Neural cell (in vitro differentiated cells): ENCODE data around the gene RLF. TPM values are rescaled to one million over a fixed set of nuclear protein-coding genes. Genes with fewer than 3 reads are reported as not detected.

Source experiments
- H2AFZ ChIP-seq: fragments of 200-600, 300-800 bp; sonication (generic), shearing (Covaris generic); 2 replicates; pipeline ENCODE4 v1.6.0; 2014; ENCODE audit warnings: low read depth, mild to moderate bottlenecking, antibody characterized with exemption, low read length, moderate library complexity
- H3F3A ChIP-seq: fragments of 200-600 bp; shearing (Covaris generic); 2 replicates; pipeline ENCODE4 v1.6.1; 2016; ENCODE audit warnings: mild to moderate bottlenecking, moderate library complexity, mixed read lengths, antibody characterized with exemption, low read length; ENCODE audit not compliant: insufficient read depth, poor library complexity, severe bottlenecking
- H3K27ac ChIP-seq: fragments of 200-600, 300-800 bp; sonication (generic), shearing (Covaris generic); 2 replicates; pipeline ENCODE4 v1.5.1; 2014; ENCODE audit warnings: mild to moderate bottlenecking, low read length, moderate library complexity
- H3K27me3 ChIP-seq: fragments of 300-800, 200-600 bp; sonication (generic), shearing (Covaris generic); 2 replicates; pipeline ENCODE4 v1.6.0; 2014; ENCODE audit warnings: mild to moderate bottlenecking, low read depth, low read length, moderate library complexity; ENCODE audit not compliant: insufficient read depth
- H3K36me3 ChIP-seq: fragments of 300-800, 200-600 bp; sonication (generic), shearing (Covaris generic); 2 replicates; pipeline ENCODE4 v1.5.1; 2014; ENCODE audit warnings: mild to moderate bottlenecking, antibody characterized with exemption, low read length, moderate library complexity; ENCODE audit not compliant: insufficient read depth
- H3K4me2 ChIP-seq: fragments of 300-800, 200-600 bp; sonication (generic), shearing (Covaris generic); 2 replicates; pipeline ENCODE4 v1.6.0; 2014; ENCODE audit warnings: mild to moderate bottlenecking, low read length
- H3K4me3 ChIP-seq: fragments of 300-800, 200-600 bp; sonication (generic), shearing (Covaris generic); 2 replicates; pipeline ENCODE4 v1.5.1; 2014; ENCODE audit warnings: mild to moderate bottlenecking, low read length, moderate library complexity
- H3K79me2 ChIP-seq: fragments of 200-600 bp; shearing (Covaris generic); replicated peaks from 2 replicates; pipeline ENCODE4 v1.6.0; 2014; ENCODE audit warnings: mild to moderate bottlenecking, low read length, moderate library complexity; ENCODE audit not compliant: insufficient read depth
- H3K9ac ChIP-seq: fragments of 300-800, 200-600 bp; sonication (generic), shearing (Covaris generic); 2 replicates; pipeline ENCODE4 v1.6.1; 2016; ENCODE audit warnings: mild to moderate bottlenecking, low read length, mixed read lengths
- H3K9me2 ChIP-seq: fragments of 200-600 bp; shearing (Covaris generic); 2 replicates; pipeline ENCODE4 v1.6.1; 2016; ENCODE audit warnings: mild to moderate bottlenecking, low read length, mixed read lengths; ENCODE audit not compliant: insufficient read depth
- H3K9me3 ChIP-seq: fragments of 200-600, 300-800 bp; sonication (generic), shearing (Covaris generic); 2 replicates; pipeline ENCODE4 v1.6.1; 2016; ENCODE audit warnings: mild to moderate bottlenecking, mixed run types, low read length, moderate library complexity, mixed read lengths
- H4K20me1 ChIP-seq: fragments of 200-600 bp; shearing (Covaris generic); 2 replicates; pipeline ENCODE4 v1.6.1; 2016; ENCODE audit warnings: mild to moderate bottlenecking, mixed run types; ENCODE audit not compliant: insufficient read depth
- CTCF ChIP-seq: fragments of 450-650 bp; IDR thresholded peaks from 2 replicates; pipeline ENCODE4 v1.5.1; 2014; ENCODE audit warnings: antibody characterized with exemption, mild to moderate bottlenecking, moderate library complexity; ENCODE audit not compliant: poor library complexity, severe bottlenecking
- EP300 ChIP-seq: fragments of 450-650 bp; conservative IDR thresholded peaks from 2 replicates; pipeline ENCODE4 v1.6.1; 2014; ENCODE audit warnings: antibody characterized with exemption, mild to moderate bottlenecking, moderate library complexity; ENCODE audit not compliant: poor library complexity, severe bottlenecking
- EZH2 ChIP-seq: fragments of 200-600, 300-800 bp; shearing (Covaris generic), sonication (generic); IDR thresholded peaks from 2 replicates; pipeline ENCODE4 v1.6.1; 2014; ENCODE audit warnings: antibody characterized with exemption, low read length, borderline replicate concordance, mild to moderate bottlenecking; ENCODE audit not compliant: insufficient read depth, poor library complexity, severe bottlenecking
- MXI1 ChIP-seq: fragments of 450-650 bp; conservative IDR thresholded peaks from 2 replicates; pipeline ENCODE4 v1.6.1; 2014; ENCODE audit warnings: antibody characterized with exemption, mild to moderate bottlenecking; ENCODE audit not compliant: poor library complexity, severe bottlenecking
- POLR2AphosphoS5 ChIP-seq: IDR thresholded peaks from 2 replicates; pipeline ENCODE4 v1.6.1; 2012
- RAD21 ChIP-seq: fragments of 450-650 bp; conservative IDR thresholded peaks from 2 replicates; pipeline ENCODE4 v1.6.1; 2014; ENCODE audit warnings: antibody characterized with exemption, mild to moderate bottlenecking, moderate library complexity
- REST ChIP-seq: IDR thresholded peaks from 2 replicates; pipeline ENCODE4 v1.6.1; 2012; ENCODE audit warnings: borderline replicate concordance
- SMC3 ChIP-seq: fragments of 450-650 bp; conservative IDR thresholded peaks from 2 replicates; pipeline ENCODE4 v1.6.1; 2014; ENCODE audit warnings: antibody characterized with exemption, mild to moderate bottlenecking, moderate library complexity; ENCODE audit not compliant: poor library complexity
- TAF1 ChIP-seq: IDR thresholded peaks from 2 replicates; pipeline ENCODE4 v1.6.1; 2012; ENCODE audit warnings: low read depth
- polyA plus RNA-seq: library from polyadenylated mRNA; depleted of rRNA; stranded (reverse); fragments of >200 nt; gene quantifications from 2 replicates; pipeline ENCODE4 v1.2.3, GENCODE V29; 2014

The RLF gene
- polyA plus RNA-seq, 1 donor from 2014 or later, result 23.4 TPM

GRCh38 chr1:40224040-40224439 lies 62.9 kb downstream of the RLF start:
- no peak for TF ChIP-seq CTCF
- no peak for TF ChIP-seq RAD21
- TF ChIP-seq POLR2AphosphoS5, result no peak
- TF ChIP-seq EP300, result no peak
- no peak for TF ChIP-seq MXI1
- TF ChIP-seq EZH2, result no peak
- no peak for TF ChIP-seq SMC3
- TF ChIP-seq REST, result no peak
- no peak for TF ChIP-seq TAF1
- Histone ChIP-seq H4K20me1 (no peaks in the 10 kb centered on the region), H3K4me2 (no peak overlapping the region), H3F3A (no peaks in the 10 kb centered on the region), H3K27ac (no peak overlapping the region), H3K27me3 (no peaks in the 10 kb centered on the region), H2AFZ (no peak overlapping the region), H3K9me3 (no peaks in the 10 kb centered on the region), H3K4me3 (no peak overlapping the region), H3K79me2 (no peaks in the 10 kb centered on the region), H3K36me3 (no peaks in the 10 kb centered on the region), H3K9ac (no peak overlapping the region), H3K9me2 (no peaks in the 10 kb centered on the region)

DNA sequence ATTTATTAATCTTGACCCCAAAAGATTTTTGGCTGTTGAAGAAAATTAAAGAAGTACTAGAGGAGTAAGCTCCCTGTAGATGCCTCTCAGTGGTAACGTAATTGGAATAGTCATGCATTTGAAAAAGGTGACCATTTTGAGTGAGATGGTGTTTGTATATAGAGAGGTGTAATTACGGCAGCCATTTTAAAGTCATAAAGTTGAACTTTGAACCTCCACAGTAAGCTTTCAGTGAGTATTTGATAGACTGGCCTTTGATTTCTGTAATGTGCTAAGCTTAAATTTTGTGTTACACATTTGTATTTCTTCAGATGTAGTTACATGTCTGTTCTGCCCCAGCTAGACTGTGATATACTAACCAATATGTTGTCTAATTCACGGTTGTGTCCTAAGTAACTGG lies 65.0 kb downstream of the RLF start:
- H4K20me1 ChIP-seq, result no peaks in the 10 kb centered on the region
- no peak for TF ChIP-seq CTCF
- no peaks in the 10 kb centered on the region for H3K9me3 ChIP-seq

More for the DNA sequence above, 65.0 kb downstream of the RLF start:
- H3K79me2 ChIP-seq, result no peaks in the 10 kb centered on the region
- no peak overlapping the region for H3K9ac ChIP-seq
- no peaks in the 10 kb centered on the region for H3F3A ChIP-seq
- no peak overlapping the region for H3K4me3 ChIP-seq
- no peak overlapping the region for H3K4me2 ChIP-seq
- no peak overlapping the region for H2AFZ ChIP-seq
- H3K27me3 ChIP-seq, result no peaks in the 10 kb centered on the region
- no peaks in the 10 kb centered on the region for H3K9me2 ChIP-seq
- H3K36me3 ChIP-seq, result no peaks in the 10 kb centered on the region
- no peak overlapping the region for H3K27ac ChIP-seq
